BJ (cell line): Measurements from ENCODE around the gene PVALEF. TPM values are rescaled to one million over a fixed set of nuclear protein-coding genes. Genes with fewer than 3 reads are reported as not detected.

ENCODE experiments used
- CTCF ChIA-PET: fragments of 350-600 bp; formaldehyde crosslinking; extraction: SDS; loops from one replicate; lab custom pipeline; 2021; ENCODE audit warnings: antibody characterized with exemption, inconsistent platforms; lab: Yijun Ruan, JAX
- POLR2A ChIA-PET: fragments of 300-600 bp; sonication (Branson Sonifier 250); formaldehyde crosslinking; extraction: SDS; loops from one replicate; lab custom pipeline; 2021; ENCODE audit warnings: antibody characterized with exemption; lab: Charles Lee
- DNase-seq: peaks from one replicate; pipeline ENCODE4 v3.0.0-alpha.2; 2011; ENCODE audit warnings: low read depth
- H3K27me3 ChIP-seq: 2 replicates; pipeline ENCODE4 v1.6.0; 2011; ENCODE audit warnings: low read length; ENCODE audit not compliant: control insufficient read depth, insufficient read depth
- H3K36me3 ChIP-seq: 2 replicates; pipeline ENCODE4 v1.5.1; 2011; ENCODE audit warnings: low read length; ENCODE audit not compliant: control insufficient read depth, insufficient read depth
- H3K4me3 ChIP-seq: 2 replicates; pipeline ENCODE4 v1.5.1; 2011; ENCODE audit warnings: low read depth, mild to moderate bottlenecking, control low read depth, low read length
- CTCF ChIP-seq: IDR thresholded peaks from 2 replicates; pipeline ENCODE4 v1.5.1; 2011; ENCODE audit warnings: low read depth, mild to moderate bottlenecking, control low read depth, inconsistent platforms, low read length, moderate library complexity; ENCODE audit not compliant: insufficient read depth
- polyA plus RNA-seq: library from polyadenylated mRNA; depleted of rRNA; stranded (reverse); fragments of >200 nt; gene quantifications from 2 replicates; pipeline ENCODE4 v1.2.3, GENCODE V29; 2011

PVALEF gene
- polyA plus RNA-seq, 1 experiment: not detected

- Histone ChIP-seq H3K4me3 (no peak overlapping the region), H3K36me3 (no peaks in the 10 kb centered on the region), H3K27me3 (peaks cover 1% of the 10 kb centered on the region; the same call in 1 of the 2 replicates)
- no peak for DNase-seq
- ChIA-PET CTCF (no interaction called here), POLR2A (no interaction called here)
- TF ChIP-seq CTCF: no peak
Observed at GRCh38 chr17:81183316-81183715, 18.0 kb downstream of the PVALEF start.

DNA sequence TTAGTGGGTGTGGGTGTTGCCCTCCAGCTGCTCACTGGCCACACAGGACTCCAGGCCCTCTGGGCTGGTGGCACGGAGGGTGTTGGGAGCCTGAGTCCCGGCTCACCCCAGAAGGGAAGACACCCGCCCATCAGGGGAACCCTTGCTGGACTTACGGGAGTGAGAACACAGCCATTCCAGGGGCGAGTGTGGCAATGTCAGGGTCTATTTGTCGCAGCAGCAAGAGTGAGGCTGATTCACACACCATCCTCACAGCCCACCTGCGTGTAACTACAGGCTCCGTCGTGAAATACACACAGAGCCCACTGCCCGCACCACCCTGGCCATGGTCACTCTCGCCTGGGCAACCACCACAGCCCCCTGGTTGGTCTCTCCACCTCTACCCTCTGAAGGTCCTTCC lies 18.5 kb downstream of the PVALEF start:
- H3K27me3 ChIP-seq: peaks cover 1% of the 10 kb centered on the region; the same call in 1 of the 2 replicates
- ChIA-PET CTCF (no interaction called here), POLR2A (no interaction called here)
- no peak overlapping the region for H3K4me3 ChIP-seq
- H3K36me3 ChIP-seq: no peaks in the 10 kb centered on the region
- no peak for TF ChIP-seq CTCF
- DNase-seq: no peak

- ChIA-PET CTCF (interaction anchor here (1.0 to 2.0 kb wide), 2 partner anchors 21 to 42 kb away, joined by 3 to 6 read pairs; no protein-coding TSS in a partner anchor), POLR2A (no interaction called here)
- H3K27me3 ChIP-seq: peaks cover 1% of the 10 kb centered on the region; the same call in 1 of the 2 replicates
- H3K4me3 ChIP-seq: no peak overlapping the region
- DNase-seq: no peak
- H3K36me3 ChIP-seq: peaks cover 2% of the 10 kb centered on the region; the same call in 1 of the 2 replicates
- no peak for TF ChIP-seq CTCF
Observed at GRCh38 chr17:81184555-81184954, 19.2 kb downstream of the PVALEF start.

DNA sequence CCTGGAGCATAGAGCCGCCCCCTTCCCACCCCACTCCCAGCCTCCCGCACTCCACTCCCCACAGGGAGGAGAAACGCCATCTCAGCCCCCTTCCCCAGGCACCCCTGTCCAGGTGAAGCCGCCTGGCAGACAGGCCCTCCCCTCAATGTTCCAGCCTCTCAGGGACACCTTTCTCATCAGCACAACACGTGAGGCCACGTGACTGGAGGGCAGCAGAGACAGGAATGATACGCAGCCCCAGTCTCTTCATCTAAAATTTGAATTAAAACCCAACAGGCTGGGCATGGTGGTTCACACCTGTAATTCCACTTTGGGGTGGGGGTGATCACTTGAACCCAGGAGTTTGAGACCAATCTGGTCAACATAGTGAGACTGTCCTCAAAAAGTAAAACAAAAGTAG lies 20.9 kb downstream of the PVALEF start:
- H3K27me3 ChIP-seq: peaks cover 1% of the 10 kb centered on the region; the same call in 1 of the 2 replicates
- H3K4me3 ChIP-seq: no peak overlapping the region
- POLR2A ChIA-PET: no interaction called here
- CTCF ChIA-PET: interaction anchor here (2.0 kb wide), 1 partner anchor 43 kb away, joined by 6 read pairs; no protein-coding TSS in a partner anchor
- DNase-seq: no peak
- peaks cover 3% of the 10 kb centered on the region; the same call in 1 of the 2 replicates for H3K36me3 ChIP-seq
- no peak for TF ChIP-seq CTCF

DNA sequence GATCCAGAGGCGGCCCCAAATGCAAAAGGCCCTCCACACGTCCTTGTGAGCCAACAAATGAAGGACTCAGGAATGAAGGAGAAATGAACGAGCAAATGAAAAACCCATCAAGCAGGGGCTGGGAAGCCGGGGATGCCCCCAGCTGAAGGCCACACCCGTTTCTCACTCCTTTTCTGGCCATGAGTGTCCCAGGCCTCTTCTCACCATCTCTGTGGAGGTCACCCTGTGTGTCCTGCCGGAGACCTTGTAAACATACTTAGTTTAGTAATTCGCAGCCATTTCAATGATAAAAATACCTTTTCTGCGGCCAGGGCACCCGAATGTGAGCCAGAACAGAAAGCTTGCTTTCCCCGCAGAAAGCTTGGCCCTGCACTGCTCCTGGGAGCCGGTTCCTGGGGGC lies 21.8 kb downstream of the PVALEF start:
- POLR2A ChIA-PET: no interaction called here
- Histone ChIP-seq H3K4me3 (no peak overlapping the region), H3K27me3 (peaks cover 1% of the 10 kb centered on the region; the same call in 1 of the 2 replicates), H3K36me3 (peaks cover 4% of the 10 kb centered on the region)
- CTCF ChIA-PET: interaction anchor here (1.6 kb wide), 1 partner anchor 45 kb away, joined by 7 read pairs; no protein-coding TSS in a partner anchor
- no peak for DNase-seq
- no peak for TF ChIP-seq CTCF
